SK-N-SH (cell line): ENCODE measurements around the gene CA5B. TPM values are rescaled to one million over a fixed set of nuclear protein-coding genes. Genes with fewer than 3 reads are reported as not detected.

Experiments
- CTCF ChIA-PET: fragments of 300-600, 350-600 bp; formaldehyde crosslinking; extraction: SDS; loops from one replicate; lab custom pipeline; 2021; lab: Yijun Ruan, JAX
- POLR2A ChIA-PET: fragments of 350-600 bp; sonication (Branson Sonifier 250); formaldehyde crosslinking; extraction: SDS; loops from one replicate; lab custom pipeline; 2020; ENCODE audit warnings: antibody characterized with exemption, inconsistent platforms; lab: Yijun Ruan, JAX
- DNase-seq: peaks from one replicate; pipeline ENCODE4 v3.0.0; 2012
- H2AFZ ChIP-seq: fragments of 200-600 bp; sonication (generic); 2 replicates; pipeline ENCODE4 v1.8.1; 2016; ENCODE audit warnings: antibody characterized with exemption, mild to moderate bottlenecking, low read depth
- H3F3A ChIP-seq: fragments of 200-600 bp; sonication (generic); replicated peaks from 2 replicates; pipeline ENCODE3; 2016; ENCODE audit warnings: antibody characterized with exemption, mild to moderate bottlenecking; ENCODE audit not compliant: insufficient read depth
- H3K27ac ChIP-seq, 2 experiments: fragments of 200-500 bp in 1 of 2; fragments of 200-600 bp in 1 of 2; sonication (Bioruptor generic) in 1 of 2; sonication (generic), shearing (Covaris generic) in 1 of 2; 2 replicates each; pipeline versions ENCODE4 v1.5.1 to v1.6.1; 2014 to 2016; ENCODE audit warnings: low read depth in 2 of 2, inconsistent platforms in 1 of 2, low read length in 1 of 2, mild to moderate bottlenecking in 1 of 2, mixed read lengths in 1 of 2
- H3K27me3 ChIP-seq: fragments of 200-600 bp; sonication (generic), shearing (Covaris generic); 2 replicates; pipeline ENCODE4 v1.6.1; 2016; ENCODE audit warnings: mixed run types; ENCODE audit not compliant: insufficient read depth
- H3K36me3 ChIP-seq, 2 experiments: fragments of 200-500 bp in 1 of 2; fragments of 200-600 bp in 1 of 2; sonication (Bioruptor generic) in 1 of 2; sonication (generic) in 1 of 2; replicated peaks in 1 of 2; 2 replicates each; pipeline versions ENCODE3 to v1.5.1; 2014 to 2016; ENCODE audit warnings: low read length in 1 of 2, mild to moderate bottlenecking in 1 of 2; ENCODE audit not compliant: insufficient read depth in 2 of 2, control insufficient read depth in 1 of 2
- H3K4me1 ChIP-seq, 2 experiments: fragments of 200-500 bp in 1 of 2; fragments of 200-600 bp in 1 of 2; sonication (Bioruptor generic) in 1 of 2; sonication (generic), shearing (Covaris generic) in 1 of 2; 2 replicates each; pipeline versions ENCODE4 v1.5.1 to v1.6.1; 2014 to 2016; ENCODE audit warnings: low read depth in 1 of 2, low read length in 1 of 2, mixed run types in 1 of 2; ENCODE audit not compliant: insufficient read depth in 2 of 2, control insufficient read depth in 1 of 2
- H3K4me2 ChIP-seq: fragments of 200-600 bp; sonication (generic), shearing (Covaris generic); 2 replicates; pipeline ENCODE4 v1.6.1; 2017; ENCODE audit warnings: mixed run types
- H3K4me3 ChIP-seq, 2 experiments: fragments of 200-500 bp in 1 of 2; fragments of 200-600 bp in 1 of 2; sonication (Bioruptor generic) in 1 of 2; sonication (generic), shearing (Covaris generic) in 1 of 2; 2 replicates each; pipeline versions ENCODE4 v1.5.1 to v1.8.1; 2014 to 2016; ENCODE audit warnings: low read depth in 2 of 2, inconsistent platforms in 1 of 2, low read length in 1 of 2, mild to moderate bottlenecking in 1 of 2, mixed read lengths in 1 of 2, moderate library complexity in 1 of 2
- H3K79me2 ChIP-seq: fragments of 200-600 bp; sonication (generic); 2 replicates; pipeline ENCODE4 v1.8.1; 2017; ENCODE audit warnings: mild to moderate bottlenecking; ENCODE audit not compliant: insufficient read depth
- H3K9ac ChIP-seq: fragments of 200-600 bp; sonication (generic); 2 replicates; pipeline ENCODE4 v1.6.1; 2017; ENCODE audit warnings: mixed run types
- H3K9me2 ChIP-seq: fragments of 200-600 bp; sonication (generic); 2 replicates; pipeline ENCODE4 v1.6.1; 2017; ENCODE audit warnings: mixed run types
- H3K9me3 ChIP-seq: fragments of 200-600 bp; sonication (generic); 2 replicates; pipeline ENCODE4 v1.6.1; 2017; ENCODE audit warnings: mixed run types, mild to moderate bottlenecking, moderate library complexity
- H4K20me1 ChIP-seq: fragments of 200-600 bp; sonication (generic); 2 replicates; pipeline ENCODE4 v1.6.1; 2017; ENCODE audit warnings: mild to moderate bottlenecking, mixed run types; ENCODE audit not compliant: insufficient read depth
- ELF1 ChIP-seq: IDR thresholded peaks from 2 replicates; pipeline ENCODE4 v1.4.0; 2012
- FOSL2 ChIP-seq: IDR thresholded peaks from 2 replicates; pipeline ENCODE4 v1.4.0; 2012; ENCODE audit warnings: low read depth, mild to moderate bottlenecking, moderate library complexity, borderline replicate concordance
- FOXM1 ChIP-seq: IDR thresholded peaks from 2 replicates; pipeline ENCODE4 v1.4.0; 2012; ENCODE audit warnings: low read depth, mild to moderate bottlenecking
- GATA2 ChIP-seq: sonication (generic); formaldehyde crosslinking; IDR thresholded peaks from 2 replicates; pipeline ENCODE4 v1.5.0; 2020; ENCODE audit warnings: mild to moderate bottlenecking, missing genetic modification reagents
- JUND ChIP-seq: IDR thresholded peaks from 2 replicates; pipeline ENCODE4 v1.4.0; 2012
- MAX ChIP-seq: IDR thresholded peaks from 2 replicates; pipeline ENCODE4 v1.4.0; 2012; ENCODE audit warnings: low read depth
- MXI1 ChIP-seq: IDR thresholded peaks from 2 replicates; pipeline ENCODE4 v1.6.1; 2012; ENCODE audit warnings: mild to moderate bottlenecking, low read depth, low read length, improper control_type of control experiment
- NFIC ChIP-seq: IDR thresholded peaks from 2 replicates; pipeline ENCODE4 v1.4.0; 2012; ENCODE audit warnings: borderline replicate concordance
- NRF1 ChIP-seq: IDR thresholded peaks from 2 replicates; pipeline ENCODE4 v1.6.1; 2012; ENCODE audit warnings: low read depth, mild to moderate bottlenecking, low read length
- PBX3 ChIP-seq: IDR thresholded peaks from 2 replicates; pipeline ENCODE4; 2012
- POLR2AphosphoS5 ChIP-seq: IDR thresholded peaks from 2 replicates; pipeline ENCODE4 v1.6.1; 2012; ENCODE audit warnings: low read depth, low read length
- REST ChIP-seq: IDR thresholded peaks from 2 replicates; pipeline ENCODE4 v1.6.1; 2012; ENCODE audit warnings: mild to moderate bottlenecking, low read depth, low read length, moderate library complexity
- RFX5 ChIP-seq: IDR thresholded peaks from 2 replicates; pipeline ENCODE4 v1.6.1; 2012; ENCODE audit warnings: mild to moderate bottlenecking, improper control_type of control experiment, low read length
- SIN3A ChIP-seq: IDR thresholded peaks from 2 replicates; pipeline ENCODE4 v1.6.1; 2012; ENCODE audit warnings: low read depth, mild to moderate bottlenecking, low read length, moderate library complexity, borderline replicate concordance
- SMC3 ChIP-seq: IDR thresholded peaks from 2 replicates; pipeline ENCODE4 v1.6.1; 2012; ENCODE audit warnings: low read depth, low read length, improper control_type of control experiment
- TAF1 ChIP-seq: IDR thresholded peaks from 2 replicates; pipeline ENCODE4 v1.6.1; 2012; ENCODE audit warnings: low read depth, mild to moderate bottlenecking, low read length, moderate library complexity, borderline replicate concordance
- TEAD4 ChIP-seq: IDR thresholded peaks from 2 replicates; pipeline ENCODE4 v1.4.0; 2012; ENCODE audit warnings: mild to moderate bottlenecking, borderline replicate concordance; ENCODE audit not compliant: insufficient read depth
- WGBS: methylation state at CpG from one replicate; pipeline ENCODE4 v1.1.6; 2017; ENCODE audit warnings: low lambda C conversion rate; 5-methylcytosine and 5-hydroxymethylcytosine counted together
- polyA plus RNA-seq, 3 experiments: library from polyadenylated mRNA; depleted of rRNA; stranded (reverse); fragments of >200 nt; gene quantifications; 2 replicates each; pipeline ENCODE4 v1.2.3, GENCODE V29; 2012
- TF ChIP-seq, protein P1 (sequence below): IDR thresholded peaks from 2 replicates; pipeline ENCODE4 v1.4.0; 2012; ENCODE audit warnings: low read depth, borderline replicate concordance
- TF ChIP-seq, protein P2 (sequence below): fragments of 200-600 bp; sonication (generic); IDR thresholded peaks from 2 replicates; pipeline ENCODE4 v1.6.1; 2017; ENCODE audit warnings: antibody characterized with exemption, mild to moderate bottlenecking, moderate library complexity
- TF ChIP-seq, protein P3 (sequence below): fragments of 150-350 bp; IDR thresholded peaks from 2 replicates; pipeline ENCODE4 v1.6.1; 2017; ENCODE audit warnings: antibody characterized with exemption, low read length, low read depth, borderline replicate concordance

Gene CA5B
- polyA plus RNA-seq, 1 of the 3 experiments (the other 2 are of a cell fraction), result 4.4 TPM

DNA sequence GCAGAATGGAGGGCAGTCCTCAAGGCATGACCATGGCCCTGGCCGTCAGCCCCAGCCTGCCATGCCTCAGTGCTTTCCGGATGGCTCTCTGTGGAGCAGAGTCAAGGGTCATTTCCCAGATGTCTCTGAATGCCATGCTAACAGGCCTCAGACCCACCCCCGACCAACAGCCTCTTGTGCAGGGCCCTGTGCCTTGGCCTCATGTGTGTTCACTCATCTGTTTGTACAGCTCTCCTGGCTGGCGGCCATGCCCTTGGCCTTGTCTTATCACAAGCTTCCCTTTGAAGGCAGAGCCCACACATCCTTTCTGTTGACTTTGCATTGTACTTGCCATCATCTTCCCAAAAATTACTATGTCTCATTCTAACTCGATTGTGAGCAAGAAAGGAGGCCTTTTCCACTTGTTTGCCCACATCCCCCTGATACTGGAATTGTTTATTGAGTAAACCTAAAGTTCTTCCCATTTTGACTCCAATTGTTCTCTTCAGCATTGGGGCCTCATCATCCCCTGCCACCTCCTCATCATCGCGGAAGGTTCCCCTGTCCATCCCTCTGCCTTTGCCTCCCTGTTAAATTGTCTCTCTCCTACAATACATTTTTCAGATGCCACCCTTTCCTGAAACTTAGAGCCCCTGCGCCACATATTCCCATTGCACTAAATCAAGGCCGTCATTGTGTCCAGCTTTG, 6.3 kb downstream of the CA5B start (continued):
- TF ChIP-seq, protein P1, sequence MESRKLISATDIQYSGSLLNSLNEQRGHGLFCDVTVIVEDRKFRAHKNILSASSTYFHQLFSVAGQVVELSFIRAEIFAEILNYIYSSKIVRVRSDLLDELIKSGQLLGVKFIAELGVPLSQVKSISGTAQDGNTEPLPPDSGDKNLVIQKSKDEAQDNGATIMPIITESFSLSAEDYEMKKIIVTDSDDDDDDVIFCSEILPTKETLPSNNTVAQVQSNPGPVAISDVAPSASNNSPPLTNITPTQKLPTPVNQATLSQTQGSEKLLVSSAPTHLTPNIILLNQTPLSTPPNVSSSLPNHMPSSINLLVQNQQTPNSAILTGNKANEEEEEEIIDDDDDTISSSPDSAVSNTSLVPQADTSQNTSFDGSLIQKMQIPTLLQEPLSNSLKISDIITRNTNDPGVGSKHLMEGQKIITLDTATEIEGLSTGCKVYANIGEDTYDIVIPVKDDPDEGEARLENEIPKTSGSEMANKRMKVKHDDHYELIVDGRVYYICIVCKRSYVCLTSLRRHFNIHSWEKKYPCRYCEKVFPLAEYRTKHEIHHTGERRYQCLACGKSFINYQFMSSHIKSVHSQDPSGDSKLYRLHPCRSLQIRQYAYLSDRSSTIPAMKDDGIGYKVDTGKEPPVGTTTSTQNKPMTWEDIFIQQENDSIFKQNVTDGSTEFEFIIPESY, result no peak

- Histone ChIP-seq H3K27ac (no peak overlapping the region), H3K27me3 (no peaks in the 10 kb centered on the region), H3F3A (no peaks in the 10 kb centered on the region), H3K4me3 (no peak overlapping the region), H3K4me1 (no peaks in the 10 kb centered on the region; a peak in 2 of 4 replicates), H3K9me3 (no peaks in the 10 kb centered on the region), H3K36me3 (peaks cover 0 to 3% of the 10 kb centered on the region in 2 experiments), H2AFZ (no peak overlapping the region), H4K20me1 (no peaks in the 10 kb centered on the region)
- POLR2A ChIA-PET, result no interaction called here
- TF ChIP-seq ELF1, result no peak
- no peak for TF ChIP-seq NRF1
- TF ChIP-seq, protein P2, sequence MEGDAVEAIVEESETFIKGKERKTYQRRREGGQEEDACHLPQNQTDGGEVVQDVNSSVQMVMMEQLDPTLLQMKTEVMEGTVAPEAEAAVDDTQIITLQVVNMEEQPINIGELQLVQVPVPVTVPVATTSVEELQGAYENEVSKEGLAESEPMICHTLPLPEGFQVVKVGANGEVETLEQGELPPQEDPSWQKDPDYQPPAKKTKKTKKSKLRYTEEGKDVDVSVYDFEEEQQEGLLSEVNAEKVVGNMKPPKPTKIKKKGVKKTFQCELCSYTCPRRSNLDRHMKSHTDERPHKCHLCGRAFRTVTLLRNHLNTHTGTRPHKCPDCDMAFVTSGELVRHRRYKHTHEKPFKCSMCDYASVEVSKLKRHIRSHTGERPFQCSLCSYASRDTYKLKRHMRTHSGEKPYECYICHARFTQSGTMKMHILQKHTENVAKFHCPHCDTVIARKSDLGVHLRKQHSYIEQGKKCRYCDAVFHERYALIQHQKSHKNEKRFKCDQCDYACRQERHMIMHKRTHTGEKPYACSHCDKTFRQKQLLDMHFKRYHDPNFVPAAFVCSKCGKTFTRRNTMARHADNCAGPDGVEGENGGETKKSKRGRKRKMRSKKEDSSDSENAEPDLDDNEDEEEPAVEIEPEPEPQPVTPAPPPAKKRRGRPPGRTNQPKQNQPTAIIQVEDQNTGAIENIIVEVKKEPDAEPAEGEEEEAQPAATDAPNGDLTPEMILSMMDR, result no peak
- no peak for TF ChIP-seq NFIC
- no peak for TF ChIP-seq TEAD4
- TF ChIP-seq MXI1, result no peak
- TF ChIP-seq, protein P3, sequence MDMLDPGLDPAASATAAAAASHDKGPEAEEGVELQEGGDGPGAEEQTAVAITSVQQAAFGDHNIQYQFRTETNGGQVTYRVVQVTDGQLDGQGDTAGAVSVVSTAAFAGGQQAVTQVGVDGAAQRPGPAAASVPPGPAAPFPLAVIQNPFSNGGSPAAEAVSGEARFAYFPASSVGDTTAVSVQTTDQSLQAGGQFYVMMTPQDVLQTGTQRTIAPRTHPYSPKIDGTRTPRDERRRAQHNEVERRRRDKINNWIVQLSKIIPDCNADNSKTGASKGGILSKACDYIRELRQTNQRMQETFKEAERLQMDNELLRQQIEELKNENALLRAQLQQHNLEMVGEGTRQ, result no peak
- TF ChIP-seq SMC3, result no peak
- no peak for TF ChIP-seq POLR2AphosphoS5
- no peak for TF ChIP-seq REST
- no peak for TF ChIP-seq PBX3
- TF ChIP-seq SIN3A, result no peak
- no peak for TF ChIP-seq FOXM1
- no peak for TF ChIP-seq MAX
- TF ChIP-seq GATA2, result no peak
- no peak for TF ChIP-seq FOSL2
- no peak for TF ChIP-seq TAF1
- no peak for TF ChIP-seq RFX5
- TF ChIP-seq JUND, result no peak
- TF ChIP-seq, all 33 proteins: peak for 0
- Histone ChIP-seq H3K9ac (no peak overlapping the region), H3K4me2 (no peak overlapping the region), H3K9me2 (no peaks in the 10 kb centered on the region), H3K79me2 (no peaks in the 10 kb centered on the region)
- CTCF ChIA-PET, result no interaction called here
- WGBS, result 96% methylated on average over 4 of the region's 4 CpGs
- DNase-seq, result no peak
Observed at GRCh38 chrX:15745179-15745578, 7.1 kb downstream of the CA5B start.
